GM21381 (cell line): ENCODE measurements around the gene CREB5.
"Not testable (repeated sequence)": the region's sequence is repeated elsewhere in the genome, so short reads cannot be mapped to it uniquely, and the experiment has no call there.

Experiments used
- ATAC-seq: cut with Tn5 transposase; IDR thresholded peaks from one replicate; pipeline ENCODE4 v1.9.1; 2021; ENCODE audit warnings: mild to moderate bottlenecking, moderate library complexity; ENCODE audit not compliant: unreplicated experiment

CREB5 gene

DNA sequence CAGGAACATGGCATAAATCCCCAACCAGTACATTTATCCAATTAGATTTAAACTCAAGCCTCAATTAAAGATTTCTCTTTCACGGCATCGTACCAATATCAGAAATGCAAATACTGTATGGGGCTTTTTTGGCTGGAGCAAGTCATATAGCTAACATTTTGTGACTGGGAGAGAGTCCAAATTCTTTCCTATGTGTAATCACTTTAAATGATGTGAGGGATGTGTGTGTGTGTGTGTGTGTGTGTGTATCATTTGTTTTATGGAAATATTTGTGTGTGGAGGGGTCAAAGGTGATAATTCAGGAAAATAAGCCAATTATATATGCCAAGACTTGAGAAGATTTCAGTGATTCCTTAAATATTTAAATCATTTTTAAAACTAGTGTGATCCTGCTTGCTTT lies 349.2 kb downstream of the CREB5 start:
- ATAC-seq, result no peak

DNA sequence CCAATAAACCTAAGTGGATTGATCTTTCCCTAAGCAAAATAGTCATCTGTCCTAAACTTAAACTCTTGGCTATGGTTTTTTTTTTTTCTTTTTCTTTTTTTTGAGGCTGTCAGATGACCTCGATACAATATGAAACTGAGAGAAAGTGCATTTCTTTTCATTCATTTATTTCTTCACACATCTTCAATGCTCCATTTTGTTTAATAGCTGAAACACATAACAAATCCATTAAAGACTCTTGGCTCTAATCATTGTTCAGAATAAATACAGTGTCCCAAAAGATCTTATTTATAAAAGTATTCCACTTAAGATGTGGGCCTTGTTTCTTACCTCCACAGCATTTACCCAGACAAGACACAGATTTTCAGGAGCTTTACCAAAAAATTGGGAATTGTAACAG lies 350.3 kb downstream of the CREB5 start:
- no peak for ATAC-seq

DNA sequence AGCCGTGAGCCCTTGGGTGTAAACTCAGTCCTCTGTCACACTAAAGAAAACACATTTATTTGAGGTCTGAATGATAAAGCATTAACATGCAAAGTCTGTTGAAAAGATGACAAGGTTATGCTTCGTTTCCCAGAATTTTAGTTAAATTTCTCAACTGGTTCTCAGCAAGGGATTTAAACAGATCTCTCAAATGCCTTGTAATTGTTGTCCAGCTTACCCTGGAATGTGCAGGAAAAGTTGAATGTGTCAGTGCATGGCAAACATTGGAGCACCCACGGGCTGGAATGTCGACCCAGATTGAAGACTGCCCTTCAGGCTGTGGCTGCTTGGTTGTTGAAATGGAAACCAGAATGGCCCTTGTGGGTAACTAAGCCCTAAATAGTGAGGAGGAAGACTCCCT lies 354.0 kb downstream of the CREB5 start:
- ATAC-seq, result no peak

DNA sequence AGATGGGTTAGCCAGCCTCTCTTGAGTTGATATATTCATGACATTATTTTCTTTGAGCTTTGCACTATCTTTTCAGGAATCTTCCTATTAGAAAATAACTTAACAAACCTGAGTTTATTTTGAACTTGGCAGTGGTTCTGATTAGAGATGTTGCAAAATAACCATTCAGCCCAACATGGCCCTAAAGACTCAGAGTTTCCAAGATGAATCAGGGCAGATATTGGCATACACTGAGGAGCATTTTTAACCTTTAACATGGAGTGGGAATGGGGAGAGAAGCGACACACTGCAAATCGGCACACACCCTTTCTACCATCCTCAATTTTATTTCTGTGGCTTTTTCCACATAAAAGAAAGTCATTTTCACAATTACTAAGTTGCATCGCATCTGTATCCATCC lies 355.0 kb downstream of the CREB5 start:
- no peak for ATAC-seq

DNA sequence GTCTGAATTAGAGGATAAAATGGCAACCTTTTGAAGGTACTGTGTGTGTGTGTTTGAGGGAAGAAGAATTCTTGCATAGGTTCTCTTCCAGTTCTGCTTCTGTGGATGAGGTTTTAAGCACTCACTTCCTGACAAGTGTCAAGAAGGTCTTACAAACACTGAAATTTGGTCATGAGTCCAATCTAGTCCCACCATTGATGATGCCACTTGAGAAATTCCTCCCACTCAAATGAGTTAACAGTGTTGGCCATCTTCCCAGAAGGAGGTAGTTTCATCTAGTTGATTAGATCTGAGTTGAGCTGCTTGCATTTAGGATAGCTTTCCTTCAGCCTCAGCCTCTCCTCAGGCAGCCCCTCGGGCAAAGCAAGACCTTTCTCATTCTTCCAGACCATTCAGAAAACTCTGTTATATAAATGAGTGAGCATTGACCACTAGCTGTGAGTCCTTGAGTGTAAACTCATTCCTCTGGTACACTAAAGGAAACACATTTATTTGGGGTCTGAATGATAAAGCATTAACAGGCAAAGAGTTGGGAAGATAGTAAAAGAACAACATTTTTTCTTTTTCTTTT lies 356.3 kb downstream of the CREB5 start:
- ATAC-seq, result no peak

DNA sequence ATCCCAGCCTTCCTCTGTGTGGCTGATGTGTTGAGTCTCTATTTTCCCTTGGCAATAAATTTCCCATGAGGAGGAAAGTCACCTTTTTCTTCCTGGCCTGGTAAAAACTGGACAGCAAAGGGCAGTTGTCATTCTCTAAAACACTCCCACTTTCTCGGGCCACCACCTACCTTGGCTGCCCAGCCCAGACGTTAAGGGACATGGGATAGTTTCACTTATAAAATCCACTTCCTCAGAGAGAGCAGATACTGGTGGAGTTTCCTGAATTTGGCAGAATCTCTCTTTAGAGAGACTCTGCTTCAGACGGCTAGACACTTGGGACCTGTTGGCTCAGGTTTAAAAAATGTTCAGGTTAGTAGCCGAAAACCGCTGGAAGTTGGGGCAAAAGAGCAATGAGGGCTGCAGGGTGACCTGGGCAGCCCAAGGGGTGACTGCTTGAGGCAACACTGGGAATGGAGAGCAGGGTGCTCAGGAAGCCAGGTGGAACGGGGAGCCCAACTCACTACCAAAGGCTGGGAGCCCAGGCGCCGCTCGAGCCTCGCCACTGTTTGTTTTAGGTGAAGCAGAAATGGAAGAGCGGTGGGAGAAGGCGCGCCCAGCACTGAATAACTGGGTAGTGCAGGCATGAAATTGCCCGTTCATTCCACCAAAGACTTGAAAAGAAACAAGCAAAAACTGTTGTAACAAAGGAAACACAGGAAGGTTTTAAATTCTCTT lies 359.7 kb downstream of the CREB5 start:
- no peak for ATAC-seq

DNA sequence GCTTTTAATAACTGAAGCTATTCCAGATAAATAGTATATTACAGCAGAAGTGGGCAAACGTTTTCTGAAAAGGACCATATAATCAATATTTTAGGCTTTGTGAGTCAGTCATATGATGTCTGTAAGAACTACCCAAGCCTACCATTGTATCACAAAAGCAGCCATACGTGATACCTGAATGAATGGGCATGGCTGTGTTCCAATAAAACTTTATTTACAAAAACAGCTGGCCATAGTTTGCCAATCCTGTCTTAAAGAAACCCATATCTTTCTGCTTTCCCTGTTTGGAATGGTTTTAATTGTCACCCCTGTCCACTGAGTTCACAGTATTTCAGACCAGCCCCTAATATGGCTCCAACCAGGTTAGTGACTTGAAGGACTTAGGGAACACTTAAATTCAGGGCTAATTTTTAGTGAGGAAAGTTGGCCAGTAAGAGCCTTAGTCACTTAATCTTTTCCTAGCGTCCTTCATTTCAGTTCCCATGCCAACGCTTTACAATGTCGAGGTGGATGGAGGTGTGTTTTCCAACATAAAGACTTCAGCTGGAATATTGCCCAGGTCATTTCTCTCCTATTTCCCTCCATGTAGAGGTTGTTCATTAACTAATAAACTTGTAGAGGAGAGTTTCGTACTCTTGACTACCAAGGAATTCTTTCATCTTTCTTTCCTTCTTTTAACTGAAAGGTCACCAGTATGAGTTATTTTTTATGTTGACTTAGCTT lies 361.3 kb downstream of the CREB5 start:
- ATAC-seq, result no peak

DNA sequence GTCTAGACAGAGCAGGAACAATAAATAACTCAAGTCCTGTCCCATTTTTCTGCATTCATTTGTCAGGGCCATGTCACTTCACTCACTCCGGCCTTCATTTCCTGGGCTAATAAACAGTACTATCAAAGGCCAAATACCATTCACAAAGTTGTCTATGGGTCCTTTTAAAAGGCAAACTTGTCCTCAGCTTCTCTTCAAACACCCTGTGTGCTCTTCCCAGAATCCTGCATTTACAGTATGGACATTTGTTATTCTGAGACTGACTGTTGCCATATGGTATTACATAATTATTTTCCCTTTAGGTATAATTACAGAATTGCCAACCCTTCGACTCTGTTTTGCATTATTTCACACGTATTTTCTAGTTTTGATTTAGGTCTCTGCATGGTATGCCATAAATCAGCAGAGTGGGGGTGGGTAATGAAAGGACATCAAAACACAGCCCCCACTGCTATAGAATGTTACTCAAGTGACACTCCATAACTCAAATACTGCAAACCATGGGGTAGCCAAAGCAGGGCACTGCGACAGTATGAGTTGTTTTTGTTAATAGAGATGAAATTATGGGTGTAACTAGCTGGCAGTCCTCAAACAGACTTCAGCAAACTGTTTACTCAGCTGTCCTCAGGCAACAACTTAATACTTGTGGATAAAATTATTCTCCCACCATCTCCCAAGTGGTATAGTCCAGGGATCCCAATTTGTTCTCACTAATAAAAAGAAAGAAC lies 362.1 kb downstream of the CREB5 start:
- ATAC-seq, result no peak

DNA sequence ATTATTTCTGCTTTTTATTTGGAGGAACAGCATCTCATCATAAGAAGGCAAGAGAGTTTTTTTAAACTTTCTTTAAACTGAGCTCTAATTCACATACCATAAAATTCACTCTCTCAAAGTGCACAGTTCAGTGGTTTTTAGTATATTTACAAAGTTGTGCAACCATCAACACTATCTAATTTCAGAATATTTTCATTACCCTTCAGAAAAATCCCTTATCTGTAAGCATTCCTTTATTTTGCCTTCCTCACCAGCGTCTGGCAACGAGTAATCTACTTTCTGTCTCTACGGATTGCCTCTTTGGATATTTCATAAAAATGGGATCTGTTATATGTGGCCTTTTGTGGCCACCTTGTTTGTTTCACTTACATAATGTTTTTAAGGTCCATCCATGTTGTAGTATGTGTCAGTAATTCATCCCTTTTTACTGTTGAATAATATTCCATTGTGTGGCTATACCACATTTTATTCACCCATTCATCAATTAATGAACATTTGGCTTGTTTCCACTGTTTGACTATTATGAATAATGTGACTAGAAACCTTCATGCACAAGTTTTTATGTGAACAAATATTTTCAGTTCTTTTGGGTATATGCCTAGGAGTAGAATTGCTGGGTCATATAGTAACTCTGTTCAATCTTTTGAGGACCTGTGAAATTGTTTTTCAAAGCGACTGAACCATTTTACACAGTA lies 364.3 kb downstream of the CREB5 start:
- ATAC-seq, result no peak

DNA sequence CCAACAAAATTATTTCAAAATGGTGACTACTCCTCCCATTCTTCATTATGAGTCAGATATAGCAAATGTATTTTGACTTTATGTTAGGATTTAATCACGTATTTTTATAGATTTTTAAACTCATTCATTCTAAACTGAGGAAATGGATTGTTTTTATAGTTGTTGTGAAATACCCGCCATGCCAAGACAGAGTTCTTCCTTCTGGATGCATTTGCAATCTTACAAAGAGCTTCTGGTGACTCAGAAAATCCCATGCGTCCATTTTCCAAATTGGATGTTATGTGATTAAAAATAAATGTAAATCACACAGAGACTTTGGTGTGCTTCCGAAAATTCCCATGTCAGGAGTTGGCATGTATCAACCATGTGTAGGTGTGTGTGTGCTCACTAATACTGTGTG lies 366.5 kb downstream of the CREB5 start:
- ATAC-seq, result no peak

DNA sequence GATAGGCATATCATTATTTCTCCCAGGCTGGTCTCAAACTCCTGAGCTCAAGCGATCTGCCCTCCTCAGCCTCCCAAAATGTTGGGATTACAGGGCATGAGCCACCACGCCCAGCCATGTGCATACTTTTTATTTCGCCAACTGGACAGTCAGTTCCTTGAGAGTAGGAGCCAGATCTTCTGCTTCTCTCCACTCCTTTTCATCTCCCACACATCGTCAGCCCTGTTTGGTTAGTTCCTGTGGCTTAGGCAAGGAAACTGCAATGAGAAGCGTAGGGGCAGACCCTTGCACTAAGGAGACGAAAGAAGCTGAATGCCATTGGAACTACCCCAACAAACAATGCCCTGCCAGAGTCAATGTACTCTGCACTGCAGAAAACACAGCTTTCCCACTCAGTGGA lies 367.6 kb downstream of the CREB5 start:
- no peak for ATAC-seq

DNA sequence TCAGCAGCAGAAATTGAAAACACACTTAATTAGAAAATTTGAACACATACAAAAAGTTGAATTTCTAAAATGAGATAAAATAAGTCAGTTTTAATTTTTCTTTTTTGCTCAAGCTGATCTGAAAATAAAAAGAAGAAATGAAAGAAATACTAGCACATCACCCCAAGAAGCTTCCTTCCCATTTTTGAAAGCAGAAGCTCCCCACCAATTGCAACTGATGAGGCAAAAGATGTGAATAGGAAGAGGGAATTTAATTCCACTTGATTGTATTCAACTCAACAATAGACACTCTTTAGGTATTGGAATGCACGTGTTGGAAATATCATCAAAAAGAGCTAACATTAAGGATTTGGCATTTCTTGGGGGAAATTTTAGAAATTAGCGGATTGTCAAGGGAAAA lies 370.0 kb downstream of the CREB5 start:
- ATAC-seq, result no peak

DNA sequence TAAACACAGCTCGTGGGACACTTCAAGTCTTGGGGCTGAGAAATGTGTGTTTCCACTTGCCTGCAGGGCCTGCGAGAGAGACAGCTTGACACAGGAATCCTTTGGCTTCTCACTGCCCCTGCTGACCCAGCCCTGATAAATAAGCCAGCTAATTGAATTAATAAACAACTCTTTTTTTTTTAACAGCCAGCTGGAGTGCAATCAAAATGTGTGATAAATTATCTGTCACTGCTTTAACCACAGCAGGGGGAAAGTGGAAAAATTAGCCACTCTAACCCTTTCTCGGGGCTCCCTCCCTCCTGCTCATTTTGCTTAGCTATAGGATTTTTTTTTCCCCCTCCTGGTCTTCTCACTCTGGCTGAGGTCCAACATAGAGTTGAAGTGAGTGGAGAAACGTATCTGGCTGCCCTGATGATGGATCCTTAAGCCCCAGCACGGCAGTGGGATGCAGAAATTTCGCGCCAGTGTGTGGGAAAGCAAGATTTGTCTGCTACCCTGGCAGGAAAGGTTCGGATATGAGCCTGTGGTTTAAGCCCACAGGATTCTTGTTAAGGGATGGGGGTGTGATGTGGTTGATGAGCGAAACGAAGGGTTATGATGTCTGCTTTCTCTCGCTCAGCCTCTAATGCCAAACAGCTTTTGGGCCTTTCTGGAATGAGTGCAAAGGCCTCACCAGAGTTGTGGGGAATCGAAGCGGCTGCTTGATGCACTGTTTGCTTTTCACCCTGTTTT lies 372.0 kb downstream of the CREB5 start:
- no peak for ATAC-seq

DNA sequence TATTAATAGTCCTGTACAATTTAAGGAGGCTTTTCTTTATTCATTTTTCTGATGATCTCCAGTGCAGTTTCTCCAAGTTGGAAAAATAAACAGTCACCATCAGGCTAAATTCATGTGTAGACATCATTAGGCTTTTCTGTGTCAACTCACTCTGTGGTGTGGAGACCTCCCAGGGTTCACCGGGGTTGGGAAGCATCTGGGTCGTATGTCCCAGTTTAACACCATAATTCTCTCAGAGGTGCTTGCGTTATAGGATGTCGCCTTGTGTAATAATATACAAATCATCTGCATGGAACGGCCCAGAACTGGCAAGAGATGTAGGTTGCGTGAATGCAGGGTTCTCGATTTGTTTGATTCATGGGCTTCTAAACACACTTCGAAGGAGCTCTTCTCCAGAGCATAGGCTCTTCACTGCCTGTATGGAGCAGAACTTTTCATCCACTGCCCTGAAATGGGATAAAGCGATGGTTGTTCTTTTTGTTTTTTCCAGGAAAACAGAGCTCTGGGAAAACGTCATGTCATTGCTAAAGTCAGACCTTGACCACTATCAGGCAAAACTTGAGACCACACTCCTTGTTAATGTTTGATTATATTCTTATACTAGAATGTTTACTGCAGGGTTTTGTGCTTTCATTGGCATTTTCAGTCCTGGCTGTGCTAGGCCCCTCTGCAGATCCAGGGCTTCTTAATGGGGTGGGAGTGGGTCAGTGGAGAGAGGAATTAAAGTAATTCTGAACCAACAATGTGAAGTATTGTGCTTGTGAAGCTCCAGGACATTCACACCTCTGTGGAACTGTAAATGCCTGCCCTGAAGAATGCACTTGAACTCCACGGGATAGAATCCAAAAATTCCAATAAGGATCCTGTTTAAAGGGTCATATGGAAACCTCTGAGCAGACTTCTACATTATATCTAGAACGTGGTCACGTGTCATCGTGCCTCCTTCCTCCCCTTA lies 373.0 kb downstream of the CREB5 start:
- ATAC-seq, result no peak

DNA sequence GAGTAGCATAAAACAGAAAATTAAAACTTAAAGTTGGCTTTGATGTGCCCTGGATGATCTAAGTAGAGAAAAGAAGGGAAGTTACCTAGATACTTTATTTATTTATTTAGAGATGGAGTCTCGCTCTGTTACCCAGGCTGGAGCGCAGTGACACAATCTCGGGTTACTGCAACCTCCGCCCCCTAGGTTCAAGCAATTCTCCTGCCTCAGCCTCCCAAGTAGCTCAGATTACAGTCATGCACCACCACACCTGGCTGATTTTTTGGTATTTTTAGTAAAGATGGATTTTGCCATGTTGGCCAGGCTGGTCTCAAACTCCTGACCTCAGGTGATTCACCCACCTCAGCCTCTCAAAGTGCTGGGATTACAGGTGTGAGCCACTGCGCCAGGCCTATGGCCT lies 373.8 kb downstream of the CREB5 start:
- not testable (repeated sequence) for ATAC-seq

DNA sequence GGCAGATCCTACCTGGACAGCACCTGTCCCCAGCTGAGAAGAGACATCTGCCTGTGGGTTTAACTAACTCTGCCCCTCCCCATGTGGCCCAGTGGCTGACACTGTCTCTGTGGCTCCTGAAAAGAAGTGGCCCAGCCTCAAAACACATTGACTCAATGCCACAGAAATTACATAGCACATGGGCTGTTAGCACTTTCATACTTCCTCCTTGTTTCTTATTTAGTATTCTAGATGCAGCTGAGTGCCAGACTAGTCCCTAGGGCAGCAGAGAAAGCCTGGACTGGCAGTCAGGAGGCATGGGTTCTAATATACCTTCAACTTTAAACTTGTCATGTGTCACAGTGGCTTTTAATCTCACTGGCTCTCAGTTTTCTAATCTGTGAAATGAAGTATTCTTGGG lies 374.8 kb downstream of the CREB5 start:
- no peak for ATAC-seq

DNA sequence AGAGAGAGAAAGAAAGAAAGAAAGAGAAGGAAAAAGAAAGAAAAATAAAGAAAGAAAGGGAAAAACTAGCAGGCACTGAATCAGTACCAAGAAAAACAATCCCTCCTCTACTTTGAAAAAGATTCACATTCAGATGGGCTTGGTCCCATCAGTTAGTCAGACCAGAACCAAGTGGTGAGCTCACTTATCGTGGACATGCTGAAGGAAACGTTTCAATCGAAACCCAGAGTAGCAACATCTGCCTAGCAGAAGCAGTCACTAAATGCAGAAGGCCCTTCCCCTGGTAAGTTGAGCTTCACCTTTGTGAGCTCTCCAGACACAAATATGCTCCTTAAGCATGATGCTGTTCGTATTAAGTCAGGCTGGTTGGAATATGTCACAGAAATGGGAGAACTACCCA lies 378.1 kb downstream of the CREB5 start:
- no peak for ATAC-seq

DNA sequence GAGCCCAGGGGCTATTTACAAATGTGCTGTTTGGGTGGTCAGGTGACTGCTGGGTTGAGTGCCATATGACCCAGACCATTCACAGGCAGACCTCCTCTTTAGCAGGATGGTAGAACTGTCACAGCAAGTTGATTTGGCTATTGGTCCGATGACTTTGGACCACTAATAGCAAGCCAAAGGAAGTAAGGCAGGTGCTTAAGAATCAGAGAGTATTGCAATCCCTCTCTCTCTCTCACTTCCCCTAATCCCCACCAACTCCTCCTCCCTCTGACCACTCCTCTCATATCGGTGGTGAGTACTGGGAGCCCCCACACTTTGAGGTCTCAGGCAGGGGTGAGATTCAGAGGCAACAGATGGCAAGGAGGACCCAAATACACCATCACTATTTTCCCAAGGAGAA lies 380.5 kb downstream of the CREB5 start:
- ATAC-seq, result no peak

DNA sequence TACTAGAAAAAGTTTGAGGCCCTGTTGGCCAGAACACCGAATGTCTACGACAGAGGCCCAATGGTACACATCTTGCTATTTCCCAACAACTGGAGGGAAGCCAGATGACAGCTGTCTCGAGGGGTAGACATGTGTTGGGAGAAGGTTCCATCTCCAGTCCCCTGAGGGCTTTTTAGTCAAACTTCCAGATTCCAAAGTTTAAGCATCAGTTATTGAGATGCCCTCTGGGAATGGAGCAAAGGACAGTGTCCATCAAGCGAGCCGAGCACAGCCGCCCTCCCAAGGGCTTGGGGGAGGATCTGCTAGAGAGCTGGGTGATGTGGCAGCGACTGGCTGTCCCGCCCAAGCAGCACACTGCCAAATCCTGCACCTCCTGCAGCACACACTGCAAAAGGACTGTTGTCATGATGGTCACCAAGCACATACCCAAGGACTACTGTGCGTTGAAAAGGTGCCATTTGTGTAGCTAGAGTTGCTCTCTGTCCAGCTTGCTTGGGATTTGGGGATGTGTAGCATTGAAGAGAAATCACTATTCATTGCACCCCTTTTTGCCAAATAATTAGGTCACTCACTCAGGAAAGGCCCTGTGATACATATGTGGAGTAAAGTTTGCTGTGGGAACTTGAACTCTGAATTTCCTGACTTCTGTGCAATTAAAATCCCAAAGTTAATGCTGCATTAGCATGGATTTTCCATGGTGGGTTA lies 381.2 kb downstream of the CREB5 start:
- no peak for ATAC-seq
